ENCODE results near the gene DNHD1. TPM values are rescaled to one million over a fixed set of nuclear protein-coding genes. Genes with fewer than 3 reads are reported as not detected.

The DNHD1 gene
- total and polyA plus RNA-seq, 9 of the 15 experiments (the other 6 are each of a cell fraction or from before 2014, with no cell fraction given): 0.82 to 9.7 (median 3.8) TPM

- no peak for TF ChIP-seq ZNF277 (CRISPR knock-in tag; IDR thresholded peaks at IDR 0.05; ENCODE audit: borderline replicate concordance)
- no peak for TF ChIP-seq GABPB2 (CRISPR knock-in tag; conservative IDR thresholded peaks at IDR 0.05)
- TF ChIP-seq, protein P1, sequence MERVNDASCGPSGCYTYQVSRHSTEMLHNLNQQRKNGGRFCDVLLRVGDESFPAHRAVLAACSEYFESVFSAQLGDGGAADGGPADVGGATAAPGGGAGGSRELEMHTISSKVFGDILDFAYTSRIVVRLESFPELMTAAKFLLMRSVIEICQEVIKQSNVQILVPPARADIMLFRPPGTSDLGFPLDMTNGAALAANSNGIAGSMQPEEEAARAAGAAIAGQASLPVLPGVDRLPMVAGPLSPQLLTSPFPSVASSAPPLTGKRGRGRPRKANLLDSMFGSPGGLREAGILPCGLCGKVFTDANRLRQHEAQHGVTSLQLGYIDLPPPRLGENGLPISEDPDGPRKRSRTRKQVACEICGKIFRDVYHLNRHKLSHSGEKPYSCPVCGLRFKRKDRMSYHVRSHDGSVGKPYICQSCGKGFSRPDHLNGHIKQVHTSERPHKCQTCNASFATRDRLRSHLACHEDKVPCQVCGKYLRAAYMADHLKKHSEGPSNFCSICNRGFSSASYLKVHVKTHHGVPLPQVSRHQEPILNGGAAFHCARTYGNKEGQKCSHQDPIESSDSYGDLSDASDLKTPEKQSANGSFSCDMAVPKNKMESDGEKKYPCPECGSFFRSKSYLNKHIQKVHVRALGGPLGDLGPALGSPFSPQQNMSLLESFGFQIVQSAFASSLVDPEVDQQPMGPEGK (CRISPR knock-in tag; IDR thresholded peaks at IDR 0.05; ENCODE audit: borderline replicate concordance): no peak
- TF ChIP-seq, protein P2, sequence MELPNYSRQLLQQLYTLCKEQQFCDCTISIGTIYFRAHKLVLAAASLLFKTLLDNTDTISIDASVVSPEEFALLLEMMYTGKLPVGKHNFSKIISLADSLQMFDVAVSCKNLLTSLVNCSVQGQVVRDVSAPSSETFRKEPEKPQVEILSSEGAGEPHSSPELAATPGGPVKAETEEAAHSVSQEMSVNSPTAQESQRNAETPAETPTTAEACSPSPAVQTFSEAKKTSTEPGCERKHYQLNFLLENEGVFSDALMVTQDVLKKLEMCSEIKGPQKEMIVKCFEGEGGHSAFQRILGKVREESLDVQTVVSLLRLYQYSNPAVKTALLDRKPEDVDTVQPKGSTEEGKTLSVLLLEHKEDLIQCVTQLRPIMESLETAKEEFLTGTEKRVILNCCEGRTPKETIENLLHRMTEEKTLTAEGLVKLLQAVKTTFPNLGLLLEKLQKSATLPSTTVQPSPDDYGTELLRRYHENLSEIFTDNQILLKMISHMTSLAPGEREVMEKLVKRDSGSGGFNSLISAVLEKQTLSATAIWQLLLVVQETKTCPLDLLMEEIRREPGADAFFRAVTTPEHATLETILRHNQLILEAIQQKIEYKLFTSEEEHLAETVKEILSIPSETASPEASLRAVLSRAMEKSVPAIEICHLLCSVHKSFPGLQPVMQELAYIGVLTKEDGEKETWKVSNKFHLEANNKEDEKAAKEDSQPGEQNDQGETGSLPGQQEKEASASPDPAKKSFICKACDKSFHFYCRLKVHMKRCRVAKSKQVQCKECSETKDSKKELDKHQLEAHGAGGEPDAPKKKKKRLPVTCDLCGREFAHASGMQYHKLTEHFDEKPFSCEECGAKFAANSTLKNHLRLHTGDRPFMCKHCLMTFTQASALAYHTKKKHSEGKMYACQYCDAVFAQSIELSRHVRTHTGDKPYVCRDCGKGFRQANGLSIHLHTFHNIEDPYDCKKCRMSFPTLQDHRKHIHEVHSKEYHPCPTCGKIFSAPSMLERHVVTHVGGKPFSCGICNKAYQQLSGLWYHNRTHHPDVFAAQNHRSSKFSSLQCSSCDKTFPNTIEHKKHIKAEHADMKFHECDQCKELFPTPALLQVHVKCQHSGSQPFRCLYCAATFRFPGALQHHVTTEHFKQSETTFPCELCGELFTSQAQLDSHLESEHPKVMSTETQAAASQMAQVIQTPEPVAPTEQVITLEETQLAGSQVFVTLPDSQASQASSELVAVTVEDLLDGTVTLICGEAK (IDR thresholded peaks at IDR 0.05): no peak
- TF ChIP-seq, protein P2 (CRISPR knock-in tag; IDR thresholded peaks at IDR 0.05): no peak
- TF ChIP-seq, protein P3, sequence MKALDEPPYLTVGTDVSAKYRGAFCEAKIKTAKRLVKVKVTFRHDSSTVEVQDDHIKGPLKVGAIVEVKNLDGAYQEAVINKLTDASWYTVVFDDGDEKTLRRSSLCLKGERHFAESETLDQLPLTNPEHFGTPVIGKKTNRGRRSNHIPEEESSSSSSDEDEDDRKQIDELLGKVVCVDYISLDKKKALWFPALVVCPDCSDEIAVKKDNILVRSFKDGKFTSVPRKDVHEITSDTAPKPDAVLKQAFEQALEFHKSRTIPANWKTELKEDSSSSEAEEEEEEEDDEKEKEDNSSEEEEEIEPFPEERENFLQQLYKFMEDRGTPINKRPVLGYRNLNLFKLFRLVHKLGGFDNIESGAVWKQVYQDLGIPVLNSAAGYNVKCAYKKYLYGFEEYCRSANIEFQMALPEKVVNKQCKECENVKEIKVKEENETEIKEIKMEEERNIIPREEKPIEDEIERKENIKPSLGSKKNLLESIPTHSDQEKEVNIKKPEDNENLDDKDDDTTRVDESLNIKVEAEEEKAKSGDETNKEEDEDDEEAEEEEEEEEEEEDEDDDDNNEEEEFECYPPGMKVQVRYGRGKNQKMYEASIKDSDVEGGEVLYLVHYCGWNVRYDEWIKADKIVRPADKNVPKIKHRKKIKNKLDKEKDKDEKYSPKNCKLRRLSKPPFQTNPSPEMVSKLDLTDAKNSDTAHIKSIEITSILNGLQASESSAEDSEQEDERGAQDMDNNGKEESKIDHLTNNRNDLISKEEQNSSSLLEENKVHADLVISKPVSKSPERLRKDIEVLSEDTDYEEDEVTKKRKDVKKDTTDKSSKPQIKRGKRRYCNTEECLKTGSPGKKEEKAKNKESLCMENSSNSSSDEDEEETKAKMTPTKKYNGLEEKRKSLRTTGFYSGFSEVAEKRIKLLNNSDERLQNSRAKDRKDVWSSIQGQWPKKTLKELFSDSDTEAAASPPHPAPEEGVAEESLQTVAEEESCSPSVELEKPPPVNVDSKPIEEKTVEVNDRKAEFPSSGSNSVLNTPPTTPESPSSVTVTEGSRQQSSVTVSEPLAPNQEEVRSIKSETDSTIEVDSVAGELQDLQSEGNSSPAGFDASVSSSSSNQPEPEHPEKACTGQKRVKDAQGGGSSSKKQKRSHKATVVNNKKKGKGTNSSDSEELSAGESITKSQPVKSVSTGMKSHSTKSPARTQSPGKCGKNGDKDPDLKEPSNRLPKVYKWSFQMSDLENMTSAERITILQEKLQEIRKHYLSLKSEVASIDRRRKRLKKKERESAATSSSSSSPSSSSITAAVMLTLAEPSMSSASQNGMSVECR (CRISPR knock-in tag; IDR thresholded peaks at IDR 0.05): peak; percentile 98
- no peak for TF ChIP-seq STAT5B (CRISPR knock-in tag; IDR thresholded peaks at IDR 0.05)
Observed at GRCh38 chr11:6568191-6568918, 71.3 kb downstream of the DNHD1 start (continued).
